BE2C (cell line): Measurements from ENCODE around the gene HYAL4.
A peak's percentile ranks its signal among the peaks of the same experiment; 100 is the strongest.

Experiments used
- DNase-seq: peaks from one replicate; pipeline ENCODE4 v3.0.0-alpha.2; 2020
- H3K27me3 ChIP-seq: fragments of 250-450 bp; sonication (Bioruptor Pico); 2 replicates; pipeline ENCODE4 v1.5.1; 2020; ENCODE audit warnings: mild to moderate bottlenecking
- H3K36me3 ChIP-seq: fragments of 250-450 bp; sonication (Bioruptor Pico); 2 replicates; pipeline ENCODE4 v1.5.1; 2020; ENCODE audit warnings: mild to moderate bottlenecking
- H3K4me1 ChIP-seq: fragments of 250-450 bp; sonication (Bioruptor Pico); 2 replicates; pipeline ENCODE4 v1.5.1; 2020
- H3K4me3 ChIP-seq: 2 replicates; pipeline ENCODE4 v1.5.1; 2011; ENCODE audit warnings: low read depth, low read length
- H3K9me3 ChIP-seq: fragments of 250-450 bp; sonication (Bioruptor Pico); 2 replicates; pipeline ENCODE4 v1.5.1; 2020
- TF ChIP-seq, protein P1 (sequence below): IDR thresholded peaks from 2 replicates; pipeline ENCODE4 v1.5.1; 2012; ENCODE audit warnings: mild to moderate bottlenecking, low read depth, low read length

Gene HYAL4

DNA sequence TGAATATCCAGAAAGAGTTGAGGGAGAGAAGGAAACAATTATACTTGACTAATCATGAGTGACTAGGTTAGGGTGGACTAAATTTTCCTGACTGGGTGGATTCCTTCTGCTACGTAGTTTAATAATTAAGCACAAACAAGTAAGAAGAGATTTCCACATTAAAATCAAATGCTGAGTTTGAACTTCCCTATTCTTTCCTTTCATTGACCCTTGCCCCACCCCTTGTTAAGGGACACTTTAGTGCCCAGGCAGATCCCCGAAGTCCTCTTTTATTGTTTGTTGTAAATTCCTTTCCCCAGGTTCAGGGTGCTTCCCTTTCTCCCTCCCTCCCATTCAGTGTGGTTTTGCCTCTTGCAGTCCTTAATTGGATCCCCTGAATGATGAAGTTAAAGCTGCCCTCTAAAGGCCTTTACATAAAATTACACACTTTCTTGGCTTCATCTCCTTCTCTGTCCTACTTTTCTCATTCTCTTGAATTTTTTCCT, 71.3 kb downstream of the HYAL4 start:
- no peak for DNase-seq
- Histone ChIP-seq H3K27me3 (no peaks in the 10 kb centered on the region), H3K4me1 (no peaks in the 10 kb centered on the region), H3K4me3 (no peak overlapping the region), H3K36me3 (no peaks in the 10 kb centered on the region), H3K9me3 (no peaks in the 10 kb centered on the region)
- TF ChIP-seq, protein P1, sequence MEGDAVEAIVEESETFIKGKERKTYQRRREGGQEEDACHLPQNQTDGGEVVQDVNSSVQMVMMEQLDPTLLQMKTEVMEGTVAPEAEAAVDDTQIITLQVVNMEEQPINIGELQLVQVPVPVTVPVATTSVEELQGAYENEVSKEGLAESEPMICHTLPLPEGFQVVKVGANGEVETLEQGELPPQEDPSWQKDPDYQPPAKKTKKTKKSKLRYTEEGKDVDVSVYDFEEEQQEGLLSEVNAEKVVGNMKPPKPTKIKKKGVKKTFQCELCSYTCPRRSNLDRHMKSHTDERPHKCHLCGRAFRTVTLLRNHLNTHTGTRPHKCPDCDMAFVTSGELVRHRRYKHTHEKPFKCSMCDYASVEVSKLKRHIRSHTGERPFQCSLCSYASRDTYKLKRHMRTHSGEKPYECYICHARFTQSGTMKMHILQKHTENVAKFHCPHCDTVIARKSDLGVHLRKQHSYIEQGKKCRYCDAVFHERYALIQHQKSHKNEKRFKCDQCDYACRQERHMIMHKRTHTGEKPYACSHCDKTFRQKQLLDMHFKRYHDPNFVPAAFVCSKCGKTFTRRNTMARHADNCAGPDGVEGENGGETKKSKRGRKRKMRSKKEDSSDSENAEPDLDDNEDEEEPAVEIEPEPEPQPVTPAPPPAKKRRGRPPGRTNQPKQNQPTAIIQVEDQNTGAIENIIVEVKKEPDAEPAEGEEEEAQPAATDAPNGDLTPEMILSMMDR, result peak; percentile 56

DNA sequence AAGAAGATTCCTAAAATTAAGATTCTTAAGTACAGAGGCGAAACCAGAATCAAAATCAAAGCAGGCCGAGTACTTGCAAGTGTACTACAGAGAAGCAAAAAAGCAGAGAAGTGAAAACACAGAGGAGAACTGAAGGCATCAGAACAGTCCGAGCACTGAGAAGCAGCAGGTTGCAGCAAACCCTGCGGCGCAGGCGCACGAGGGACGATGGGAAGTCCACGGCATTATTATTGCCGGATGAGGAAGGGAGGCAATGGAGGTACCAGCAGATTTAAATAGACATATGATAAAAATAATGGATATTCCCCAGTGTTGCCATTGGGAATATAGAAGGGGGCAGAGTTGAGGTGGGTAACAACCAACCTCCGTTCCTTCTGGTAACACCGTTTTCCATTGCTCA, 72.9 kb downstream of the HYAL4 start:
- Histone ChIP-seq H3K27me3 (no peaks in the 10 kb centered on the region), H3K36me3 (no peaks in the 10 kb centered on the region), H3K9me3 (no peaks in the 10 kb centered on the region), H3K4me1 (no peaks in the 10 kb centered on the region), H3K4me3 (no peak overlapping the region)
- no peak for DNase-seq
- TF ChIP-seq, protein P1, result no peak

DNA sequence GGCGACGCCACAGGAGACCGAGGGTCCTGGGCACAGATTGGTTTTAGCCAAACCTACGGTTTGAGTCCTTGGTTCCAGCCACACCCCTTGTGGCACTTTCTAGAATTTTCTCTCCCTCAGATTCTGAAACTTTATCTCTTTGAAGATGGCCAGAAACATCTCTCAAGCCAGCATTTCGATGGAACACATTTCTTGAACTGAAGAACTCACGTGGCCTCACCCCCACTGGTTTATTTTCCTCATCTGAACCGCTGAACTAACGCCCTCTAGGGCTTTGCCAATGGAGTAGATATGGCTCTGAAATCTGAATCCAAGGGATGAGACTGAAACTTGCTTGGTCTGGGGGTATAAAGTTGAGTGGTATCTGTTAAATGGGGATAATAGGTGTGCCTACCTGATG, 73.3 kb downstream of the HYAL4 start:
- Histone ChIP-seq H3K4me3 (no peak overlapping the region), H3K9me3 (no peaks in the 10 kb centered on the region), H3K27me3 (no peaks in the 10 kb centered on the region), H3K4me1 (no peaks in the 10 kb centered on the region), H3K36me3 (no peaks in the 10 kb centered on the region)
- no peak for DNase-seq
- TF ChIP-seq, protein P1, result no peak

DNA sequence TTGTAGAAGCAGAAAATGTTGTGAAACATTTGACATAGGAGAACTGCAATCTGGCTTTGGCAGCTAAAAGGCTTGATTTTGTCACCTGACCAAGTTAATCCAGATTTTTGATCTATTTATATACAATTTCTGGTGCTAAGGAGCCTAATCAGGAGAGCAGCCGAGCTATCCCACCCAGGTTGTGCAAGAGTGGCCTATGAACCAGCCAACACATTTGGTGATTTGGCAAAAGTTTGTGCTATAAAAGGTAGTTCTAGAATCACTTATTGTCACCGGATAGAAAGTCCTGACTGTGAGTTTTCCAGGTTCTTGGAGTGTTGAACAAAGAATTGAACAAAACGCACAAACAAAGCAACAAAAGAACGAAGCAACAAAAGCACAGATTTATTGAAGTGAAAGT, 78.6 kb downstream of the HYAL4 start:
- Histone ChIP-seq H3K4me1 (no peaks in the 10 kb centered on the region), H3K4me3 (no peak overlapping the region), H3K36me3 (no peaks in the 10 kb centered on the region), H3K9me3 (no peaks in the 10 kb centered on the region), H3K27me3 (no peaks in the 10 kb centered on the region)
- TF ChIP-seq, protein P1, result no peak
- no peak for DNase-seq

DNA sequence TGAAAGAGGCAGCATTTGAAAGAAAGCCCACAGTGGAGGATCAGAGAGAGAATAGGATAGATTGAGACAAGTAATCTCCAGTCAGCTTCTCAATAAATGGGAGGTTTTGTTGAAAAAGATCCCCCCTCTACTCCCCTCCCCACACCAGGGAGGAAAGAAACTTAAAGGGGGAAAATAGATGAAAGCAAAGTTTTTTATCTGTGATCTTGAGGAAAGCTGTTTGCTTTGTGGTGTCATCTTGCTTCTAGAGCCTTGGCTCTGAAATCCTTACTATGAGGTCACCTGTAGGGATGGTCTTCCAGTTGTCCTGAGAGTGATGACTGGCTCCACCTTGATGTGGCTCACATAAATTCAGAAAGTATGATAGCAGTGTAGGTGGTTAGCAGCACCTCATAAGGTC, 80.0 kb downstream of the HYAL4 start, which contains the start of gene SPAM1:
TSS of gene SPAM1 (plus strand) at position 301 of the 400 bp plus-strand sequence. CDS start 28,330 bp downstream, outside the sequence.
- no peaks in the 10 kb centered on the region for H3K36me3 ChIP-seq
- DNase-seq, result no peak
- H3K4me3 ChIP-seq, result no peak within 1 kb of the TSS
- no peaks in the 10 kb centered on the region for H3K27me3 ChIP-seq
- no peaks in the 10 kb centered on the region for H3K9me3 ChIP-seq
- no peaks in the 10 kb centered on the region for H3K4me1 ChIP-seq
- TF ChIP-seq, protein P1, result no peak
